Neural cell (in vitro differentiated cells): Measurements from ENCODE around the gene ALAS1.

Experiments
- EP300 ChIP-seq: fragments of 450-650 bp; conservative IDR thresholded peaks from 2 replicates; pipeline ENCODE4 v1.6.1; 2014; ENCODE audit warnings: antibody characterized with exemption, mild to moderate bottlenecking, moderate library complexity; ENCODE audit not compliant: poor library complexity, severe bottlenecking
- EZH2 ChIP-seq: fragments of 200-600, 300-800 bp; shearing (Covaris generic), sonication (generic); IDR thresholded peaks from 2 replicates; pipeline ENCODE4 v1.6.1; 2014; ENCODE audit warnings: antibody characterized with exemption, low read length, borderline replicate concordance, mild to moderate bottlenecking; ENCODE audit not compliant: insufficient read depth, poor library complexity, severe bottlenecking
- MXI1 ChIP-seq: fragments of 450-650 bp; conservative IDR thresholded peaks from 2 replicates; pipeline ENCODE4 v1.6.1; 2014; ENCODE audit warnings: antibody characterized with exemption, mild to moderate bottlenecking; ENCODE audit not compliant: poor library complexity, severe bottlenecking
- POLR2AphosphoS5 ChIP-seq: IDR thresholded peaks from 2 replicates; pipeline ENCODE4 v1.6.1; 2012
- RAD21 ChIP-seq: fragments of 450-650 bp; conservative IDR thresholded peaks from 2 replicates; pipeline ENCODE4 v1.6.1; 2014; ENCODE audit warnings: antibody characterized with exemption, mild to moderate bottlenecking, moderate library complexity
- SMC3 ChIP-seq: fragments of 450-650 bp; conservative IDR thresholded peaks from 2 replicates; pipeline ENCODE4 v1.6.1; 2014; ENCODE audit warnings: antibody characterized with exemption, mild to moderate bottlenecking, moderate library complexity; ENCODE audit not compliant: poor library complexity
- TAF1 ChIP-seq: IDR thresholded peaks from 2 replicates; pipeline ENCODE4 v1.6.1; 2012; ENCODE audit warnings: low read depth
- TF ChIP-seq, protein P1 (sequence below): fragments of 450-650 bp; IDR thresholded peaks from 2 replicates; pipeline ENCODE4 v1.5.1; 2014; ENCODE audit warnings: antibody characterized with exemption, mild to moderate bottlenecking, moderate library complexity; ENCODE audit not compliant: poor library complexity, severe bottlenecking
- TF ChIP-seq, protein P2 (sequence below): IDR thresholded peaks from 2 replicates; pipeline ENCODE4 v1.6.1; 2012; ENCODE audit warnings: borderline replicate concordance

DNA sequence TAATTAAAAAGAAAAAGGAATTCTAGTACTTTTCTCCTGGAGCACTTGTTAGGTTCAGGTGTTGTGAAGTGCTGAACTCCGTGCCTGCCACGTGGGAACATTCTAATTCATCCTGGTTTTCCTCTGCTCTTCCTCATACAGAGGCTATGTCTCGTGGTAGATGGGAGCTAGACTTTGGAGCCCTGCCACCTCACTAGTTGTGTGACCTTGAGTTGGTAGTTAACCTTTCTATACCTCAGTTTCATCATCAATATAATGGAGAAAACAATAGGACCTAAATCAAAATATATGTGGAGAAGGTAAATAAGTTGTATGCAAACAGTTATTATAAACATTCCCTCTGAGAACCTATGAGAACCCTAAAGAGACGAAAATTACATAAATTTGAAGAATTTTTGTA lies 10.6 kb downstream of the ALAS1 start:
- TF ChIP-seq, protein P1, sequence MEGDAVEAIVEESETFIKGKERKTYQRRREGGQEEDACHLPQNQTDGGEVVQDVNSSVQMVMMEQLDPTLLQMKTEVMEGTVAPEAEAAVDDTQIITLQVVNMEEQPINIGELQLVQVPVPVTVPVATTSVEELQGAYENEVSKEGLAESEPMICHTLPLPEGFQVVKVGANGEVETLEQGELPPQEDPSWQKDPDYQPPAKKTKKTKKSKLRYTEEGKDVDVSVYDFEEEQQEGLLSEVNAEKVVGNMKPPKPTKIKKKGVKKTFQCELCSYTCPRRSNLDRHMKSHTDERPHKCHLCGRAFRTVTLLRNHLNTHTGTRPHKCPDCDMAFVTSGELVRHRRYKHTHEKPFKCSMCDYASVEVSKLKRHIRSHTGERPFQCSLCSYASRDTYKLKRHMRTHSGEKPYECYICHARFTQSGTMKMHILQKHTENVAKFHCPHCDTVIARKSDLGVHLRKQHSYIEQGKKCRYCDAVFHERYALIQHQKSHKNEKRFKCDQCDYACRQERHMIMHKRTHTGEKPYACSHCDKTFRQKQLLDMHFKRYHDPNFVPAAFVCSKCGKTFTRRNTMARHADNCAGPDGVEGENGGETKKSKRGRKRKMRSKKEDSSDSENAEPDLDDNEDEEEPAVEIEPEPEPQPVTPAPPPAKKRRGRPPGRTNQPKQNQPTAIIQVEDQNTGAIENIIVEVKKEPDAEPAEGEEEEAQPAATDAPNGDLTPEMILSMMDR: no peak
- TF ChIP-seq EP300 (no peak), TAF1 (no peak), MXI1 (no peak), RAD21 (no peak), EZH2 (no peak), POLR2AphosphoS5 (no peak), SMC3 (no peak)
- TF ChIP-seq, protein P2, sequence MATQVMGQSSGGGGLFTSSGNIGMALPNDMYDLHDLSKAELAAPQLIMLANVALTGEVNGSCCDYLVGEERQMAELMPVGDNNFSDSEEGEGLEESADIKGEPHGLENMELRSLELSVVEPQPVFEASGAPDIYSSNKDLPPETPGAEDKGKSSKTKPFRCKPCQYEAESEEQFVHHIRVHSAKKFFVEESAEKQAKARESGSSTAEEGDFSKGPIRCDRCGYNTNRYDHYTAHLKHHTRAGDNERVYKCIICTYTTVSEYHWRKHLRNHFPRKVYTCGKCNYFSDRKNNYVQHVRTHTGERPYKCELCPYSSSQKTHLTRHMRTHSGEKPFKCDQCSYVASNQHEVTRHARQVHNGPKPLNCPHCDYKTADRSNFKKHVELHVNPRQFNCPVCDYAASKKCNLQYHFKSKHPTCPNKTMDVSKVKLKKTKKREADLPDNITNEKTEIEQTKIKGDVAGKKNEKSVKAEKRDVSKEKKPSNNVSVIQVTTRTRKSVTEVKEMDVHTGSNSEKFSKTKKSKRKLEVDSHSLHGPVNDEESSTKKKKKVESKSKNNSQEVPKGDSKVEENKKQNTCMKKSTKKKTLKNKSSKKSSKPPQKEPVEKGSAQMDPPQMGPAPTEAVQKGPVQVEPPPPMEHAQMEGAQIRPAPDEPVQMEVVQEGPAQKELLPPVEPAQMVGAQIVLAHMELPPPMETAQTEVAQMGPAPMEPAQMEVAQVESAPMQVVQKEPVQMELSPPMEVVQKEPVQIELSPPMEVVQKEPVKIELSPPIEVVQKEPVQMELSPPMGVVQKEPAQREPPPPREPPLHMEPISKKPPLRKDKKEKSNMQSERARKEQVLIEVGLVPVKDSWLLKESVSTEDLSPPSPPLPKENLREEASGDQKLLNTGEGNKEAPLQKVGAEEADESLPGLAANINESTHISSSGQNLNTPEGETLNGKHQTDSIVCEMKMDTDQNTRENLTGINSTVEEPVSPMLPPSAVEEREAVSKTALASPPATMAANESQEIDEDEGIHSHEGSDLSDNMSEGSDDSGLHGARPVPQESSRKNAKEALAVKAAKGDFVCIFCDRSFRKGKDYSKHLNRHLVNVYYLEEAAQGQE: no peak
